Measurements from ENCODE around the gene OR4F17.
"Not testable (repeated sequence)": the region's sequence is repeated elsewhere in the genome, so short reads cannot be mapped to it uniquely, and the experiment has no call there.

The OR4F17 gene, protein sequence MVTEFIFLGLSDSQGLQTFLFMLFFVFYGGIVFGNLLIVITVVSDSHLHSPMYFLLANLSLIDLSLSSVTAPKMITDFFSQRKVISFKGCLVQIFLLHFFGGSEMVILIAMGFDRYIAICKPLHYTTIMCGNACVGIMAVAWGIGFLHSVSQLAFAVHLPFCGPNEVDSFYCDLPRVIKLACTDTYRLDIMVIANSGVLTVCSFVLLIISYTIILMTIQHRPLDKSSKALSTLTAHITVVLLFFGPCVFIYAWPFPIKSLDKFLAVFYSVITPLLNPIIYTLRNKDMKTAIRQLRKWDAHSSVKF

DNA sequence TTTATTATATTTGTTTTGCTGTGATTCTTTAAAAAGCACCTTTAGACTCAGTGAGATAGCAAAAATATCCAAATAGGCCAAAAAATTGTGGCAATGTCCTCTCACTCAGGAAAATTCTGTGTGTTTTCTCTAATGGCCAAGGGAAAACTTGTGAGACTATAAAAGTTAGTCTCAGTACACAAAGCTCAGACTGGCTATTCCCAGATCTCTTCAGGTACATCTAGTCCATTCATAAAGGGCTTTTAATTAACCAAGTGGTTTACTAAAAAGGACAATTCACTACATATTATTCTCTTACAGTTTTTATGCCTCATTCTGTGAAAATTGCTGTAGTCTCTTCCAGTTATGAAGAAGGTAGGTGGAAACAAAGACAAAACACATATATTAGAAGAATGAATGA, at the start of gene OR4F17:
OR4F17 (plus strand) TSS at position 301 of the 400 bp plus-strand sequence. CDS start 3,575 bp downstream, outside the sequence.
- DNase-seq, result not testable (repeated sequence)

DNA sequence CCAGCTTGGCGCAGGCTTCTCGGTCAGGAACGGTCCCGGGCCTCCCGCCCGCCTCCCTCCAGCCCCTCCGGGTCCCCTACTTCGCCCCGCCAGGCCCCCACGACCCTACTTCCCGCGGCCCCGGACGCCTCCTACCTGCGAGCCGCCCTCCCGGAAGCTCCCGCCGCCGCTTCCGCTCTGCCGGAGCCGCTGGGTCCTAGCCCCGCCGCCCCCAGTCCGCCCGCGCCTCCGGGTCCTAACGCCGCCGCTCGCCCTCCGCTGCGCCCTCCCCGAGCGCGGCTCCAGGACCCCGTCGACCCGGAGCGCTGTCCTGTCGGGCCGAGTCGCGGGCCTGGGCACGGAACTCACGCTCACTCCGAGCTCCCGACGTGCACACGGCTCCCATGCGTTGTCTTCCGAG, 36.1 kb upstream of the OR4F17 start:
- DNase-seq, result not testable (repeated sequence)

DNA sequence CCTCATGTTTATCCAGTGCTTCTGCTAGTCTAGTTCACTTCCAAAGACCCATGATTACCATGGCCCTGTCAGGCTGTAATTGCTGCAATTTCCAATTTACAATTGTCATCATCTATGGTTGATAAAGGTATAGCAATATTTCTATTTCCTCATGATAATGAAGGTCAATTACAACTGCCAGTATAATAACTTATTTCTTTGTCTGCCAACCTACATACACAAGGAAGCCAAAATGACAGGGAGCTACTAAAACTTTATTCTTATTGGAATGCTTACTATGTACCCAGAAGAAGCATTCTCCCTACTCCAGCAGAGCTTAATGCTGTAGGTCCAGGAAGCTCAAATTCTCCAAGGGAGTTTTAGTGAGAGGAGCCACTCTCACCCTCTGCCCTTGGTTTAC, 24.0 kb upstream of the OR4F17 start:
- DNase-seq, result not testable (repeated sequence)

DNA sequence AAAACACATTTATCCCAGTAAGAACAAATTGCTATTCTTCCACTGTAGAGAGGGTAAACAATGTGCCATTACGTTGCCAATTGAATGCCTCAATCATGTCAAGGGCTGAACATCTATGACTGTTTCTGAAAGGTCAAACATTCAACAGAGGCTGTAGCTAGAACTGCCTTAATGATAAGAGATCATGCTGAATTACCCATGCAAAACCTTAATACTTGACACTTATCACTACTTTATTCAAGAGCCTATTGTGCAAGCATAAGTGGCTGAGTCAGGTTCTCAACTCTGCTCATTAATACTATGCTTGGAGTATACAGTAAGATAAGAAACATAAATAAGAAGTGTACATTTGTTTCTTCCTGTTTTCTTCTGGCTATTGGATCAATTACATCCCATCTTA, 23.3 kb upstream of the OR4F17 start:
- not testable (repeated sequence) for DNase-seq

DNA sequence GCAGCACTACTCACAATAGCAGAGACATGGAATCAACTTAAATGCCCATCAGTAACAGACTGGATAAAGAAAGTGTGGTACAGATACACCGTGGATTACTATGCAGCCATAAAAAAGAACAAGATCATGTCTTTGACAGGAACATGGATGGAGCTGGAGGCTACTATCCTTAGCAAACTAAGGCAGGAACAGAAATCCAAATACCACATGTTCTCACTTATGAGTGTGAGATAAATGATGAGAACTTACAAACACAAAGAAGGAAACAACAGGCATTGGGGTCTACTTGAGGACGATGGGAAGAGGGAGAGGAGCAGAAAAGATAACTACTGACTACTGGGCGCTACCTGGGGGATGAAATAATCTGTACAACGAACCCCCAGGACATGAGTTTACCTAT, 16.2 kb upstream of the OR4F17 start:
- not testable (repeated sequence) for DNase-seq

DNA sequence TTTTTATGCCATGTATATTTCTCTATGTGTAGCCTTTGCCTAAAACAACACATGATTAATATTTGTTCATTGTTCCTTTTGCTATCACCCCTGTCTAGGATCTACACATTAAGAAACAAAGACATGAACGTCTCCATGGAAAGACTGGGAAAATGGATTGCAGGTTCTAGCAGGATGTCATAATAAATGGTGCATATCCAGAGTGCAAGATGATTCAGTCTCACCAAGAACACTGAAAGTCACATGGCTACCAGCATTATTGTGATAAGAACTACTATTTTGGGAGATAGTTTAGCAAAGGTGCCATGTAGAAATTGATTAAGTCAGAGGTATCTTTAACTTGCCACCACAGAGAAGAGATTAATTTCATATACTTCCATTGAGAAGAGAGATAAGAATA, 12.1 kb upstream of the OR4F17 start:
- not testable (repeated sequence) for DNase-seq

DNA sequence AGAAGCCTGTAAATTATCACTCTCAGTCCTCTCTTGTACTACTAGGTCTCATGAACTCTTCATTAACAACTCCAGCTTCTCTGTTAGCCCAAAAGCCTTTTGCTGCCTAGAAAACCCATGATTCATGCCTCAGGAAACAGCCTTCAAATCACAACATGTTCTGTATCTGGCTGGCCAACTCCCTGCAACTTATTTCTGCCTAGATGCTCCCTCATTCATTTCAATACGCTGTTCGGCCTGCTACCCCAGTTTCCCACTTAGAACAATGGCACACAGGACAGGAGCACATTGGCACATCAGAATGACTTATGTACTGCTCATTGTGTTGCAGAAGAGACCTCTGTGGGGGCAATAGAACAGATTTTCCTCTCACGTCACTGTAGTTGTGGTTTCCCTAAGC, 9.3 kb upstream of the OR4F17 start:
- DNase-seq, result not testable (repeated sequence)

DNA sequence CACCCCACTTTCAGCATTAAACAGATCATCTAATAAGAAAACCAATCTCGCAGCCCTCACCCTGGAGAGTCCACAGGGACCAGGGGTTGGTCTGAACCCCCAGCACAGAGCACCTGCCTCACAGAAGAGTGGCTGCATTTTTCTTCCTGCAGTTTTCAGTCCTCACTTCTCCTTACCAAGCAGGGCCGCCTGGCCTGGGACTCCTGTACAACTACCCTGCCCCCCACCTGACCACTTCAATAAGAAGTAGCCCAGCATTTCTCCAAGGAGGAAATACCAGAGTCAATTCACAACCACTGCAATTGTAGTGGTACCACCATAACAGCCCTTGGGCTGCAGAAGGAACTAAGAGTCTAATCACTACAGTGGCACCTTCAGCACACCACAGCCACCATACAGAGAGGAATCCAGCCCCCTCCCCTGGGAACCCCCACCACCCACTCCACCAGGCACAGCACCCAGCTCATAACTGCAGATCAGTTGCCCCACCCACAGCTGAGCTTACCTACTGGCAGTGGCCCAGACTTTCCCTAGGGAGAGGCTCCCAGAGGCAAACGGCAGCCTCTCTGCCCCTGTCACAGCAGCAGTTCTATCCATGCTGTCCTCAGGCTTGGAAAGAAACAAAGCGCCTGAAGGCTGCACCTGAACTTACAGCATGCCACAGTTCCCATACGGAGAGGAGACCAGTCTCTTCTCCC, 13.7 kb downstream of the OR4F17 start:
- DNase-seq, result not testable (repeated sequence)
